IMR-90 (cell line): ENCODE data around the gene ZNF670. TPM values are rescaled to one million over a fixed set of nuclear protein-coding genes. Genes with fewer than 3 reads are reported as not detected.

Source experiments
- ATAC-seq: fragments of 200-7000 bp; cut with Tn5 transposase; 2 replicates; pipeline ENCODE4 v1.9.1; 2020; ENCODE audit warnings: low read depth, mild to moderate bottlenecking, moderate library complexity
- BruUV-seq: library from RNA; stranded (reverse); fragments of 400-500 nt; replicated peaks from 2 replicates; lab custom pipeline; 2021; lab: Mats Ljungman, UMichigan
- CTCF ChIA-PET: fragments of 300-600 bp; formaldehyde crosslinking; extraction: SDS; loops from one replicate; lab custom pipeline; 2021; ENCODE audit warnings: antibody characterized with exemption; lab: Yijun Ruan, JAX
- POLR2A ChIA-PET: fragments of 300-600 bp; sonication (Branson Sonifier 250); formaldehyde crosslinking; loops from one replicate; lab custom pipeline; 2022; ENCODE audit warnings: antibody characterized with exemption; ENCODE audit not compliant: unreplicated experiment; lab: Charles Lee
- DNase-seq: peaks from one replicate; pipeline ENCODE4 v3.0.0; 2013
- H2AFZ ChIP-seq: replicated peaks from 2 replicates; pipeline ENCODE3; 2013; ENCODE audit warnings: low read length, mild to moderate bottlenecking; ENCODE audit not compliant: poor library complexity
- H2AK5ac ChIP-seq: 2 replicates; pipeline ENCODE4 v1.6.1; 2013; ENCODE audit warnings: low read depth, low read length, inconsistent platforms
- H2AK9ac ChIP-seq: replicated peaks from 2 replicates; pipeline ENCODE3; 2013; ENCODE audit warnings: mild to moderate bottlenecking, low read depth, low read length, moderate library complexity; ENCODE audit not compliant: poor library complexity
- H2BK120ac ChIP-seq: 2 replicates; pipeline ENCODE4 v1.6.1; 2013; ENCODE audit warnings: low read depth, low read length, inconsistent platforms
- H2BK15ac ChIP-seq: 3 replicates; pipeline ENCODE4 v1.6.1; 2013; ENCODE audit warnings: low read depth, low read length, inconsistent platforms
- H2BK20ac ChIP-seq: 2 replicates; pipeline ENCODE4 v1.6.1; 2013; ENCODE audit warnings: low read depth, mild to moderate bottlenecking, inconsistent platforms, low read length, moderate library complexity
- H2BK5ac ChIP-seq: 2 replicates; pipeline ENCODE4 v1.6.1; 2013; ENCODE audit warnings: mild to moderate bottlenecking, low read depth, low read length, inconsistent platforms; ENCODE audit not compliant: poor library complexity, severe bottlenecking
- H3K14ac ChIP-seq: replicated peaks from 2 replicates; pipeline ENCODE4 v1.6.1; 2013; ENCODE audit warnings: low read depth, low read length, inconsistent platforms
- H3K18ac ChIP-seq: 2 replicates; pipeline ENCODE4 v1.6.1; 2013; ENCODE audit warnings: low read depth, low read length, control low read depth
- H3K23ac ChIP-seq: 2 replicates; pipeline ENCODE4 v1.6.1; 2013; ENCODE audit warnings: low read depth, low read length, inconsistent platforms
- H3K27ac ChIP-seq: 2 replicates; pipeline ENCODE4 v1.5.1; 2013; ENCODE audit warnings: mild to moderate bottlenecking, control low read depth, low read length; ENCODE audit not compliant: insufficient read depth
- H3K27me3 ChIP-seq: 2 replicates; pipeline ENCODE4 v1.6.1; 2013; ENCODE audit warnings: low read length; ENCODE audit not compliant: control insufficient read depth, insufficient read depth
- H3K36me3 ChIP-seq: 2 replicates; pipeline ENCODE4 v1.6.1; 2013; ENCODE audit warnings: low read length, mixed read lengths; ENCODE audit not compliant: control insufficient read depth, insufficient read depth
- H3K4ac ChIP-seq: 2 replicates; pipeline ENCODE4 v1.6.1; 2013; ENCODE audit warnings: low read depth, low read length, inconsistent platforms
- H3K4me1 ChIP-seq: 2 replicates; pipeline ENCODE4 v1.6.1; 2013; ENCODE audit warnings: low read length, mixed read lengths; ENCODE audit not compliant: control insufficient read depth, insufficient read depth
- H3K4me2 ChIP-seq: 2 replicates; pipeline ENCODE4 v1.6.1; 2013; ENCODE audit warnings: low read depth, mild to moderate bottlenecking, control low read depth, low read length, moderate library complexity
- H3K4me3 ChIP-seq: 2 replicates; pipeline ENCODE4 v1.5.1; 2013; ENCODE audit warnings: low read depth, mild to moderate bottlenecking, control low read depth, low read length, moderate library complexity; ENCODE audit not compliant: insufficient read depth
- H3K56ac ChIP-seq: 2 replicates; pipeline ENCODE4 v1.6.1; 2013; ENCODE audit warnings: low read length, inconsistent platforms; ENCODE audit not compliant: insufficient read depth; ENCODE audit errors: extremely low read depth
- H3K79me1 ChIP-seq, 2 experiments: 2 replicates each; pipeline ENCODE4 v1.6.1; 2013; ENCODE audit warnings: low read length in 2 of 2, inconsistent platforms in 1 of 2, low read depth in 1 of 2
- H3K9ac ChIP-seq: 2 replicates; pipeline ENCODE4 v1.6.1; 2013; ENCODE audit warnings: low read depth, low read length, control low read depth
- H3K9me1 ChIP-seq: 2 replicates; pipeline ENCODE4 v1.6.1; 2013; ENCODE audit warnings: low read length, inconsistent platforms; ENCODE audit not compliant: insufficient read depth
- H3K9me3 ChIP-seq: 2 replicates; pipeline ENCODE4 v1.6.1; 2013; ENCODE audit warnings: low read length; ENCODE audit not compliant: control insufficient read depth, insufficient read depth
- H4K20me1 ChIP-seq: 2 replicates; pipeline ENCODE4 v1.6.1; 2013; ENCODE audit warnings: low read length, inconsistent platforms; ENCODE audit not compliant: insufficient read depth
- H4K5ac ChIP-seq: 2 replicates; pipeline ENCODE4 v1.6.1; 2013; ENCODE audit warnings: mild to moderate bottlenecking, low read depth, low read length, control low read depth
- H4K8ac ChIP-seq, 2 experiments: 2 replicates each; pipeline ENCODE4 v1.6.1; 2013; ENCODE audit warnings: low read depth in 2 of 2, low read length in 2 of 2, control low read depth in 1 of 2, inconsistent platforms in 1 of 2
- H4K91ac ChIP-seq: 2 replicates; pipeline ENCODE4 v1.6.1; 2013; ENCODE audit warnings: low read depth, low read length, inconsistent platforms; ENCODE audit not compliant: insufficient read depth
- BHLHE40 ChIP-seq: fragments of 150-350 bp; IDR thresholded peaks from 2 replicates; pipeline ENCODE4 v1.6.1; 2016; ENCODE audit warnings: mild to moderate bottlenecking, low read depth, low read length
- CHD1 ChIP-seq: IDR thresholded peaks from 2 replicates; pipeline ENCODE4 v1.6.1; 2012; ENCODE audit warnings: low read depth, low read length, improper control_type of control experiment
- FOS ChIP-seq: fragments of 150-350 bp; IDR thresholded peaks from 2 replicates; pipeline ENCODE4 v1.6.1; 2016; ENCODE audit warnings: low read depth, low read length
- MAFK ChIP-seq: IDR thresholded peaks from 2 replicates; pipeline ENCODE4 v1.6.1; 2012; ENCODE audit warnings: low read depth, low read length, improper control_type of control experiment
- MAZ ChIP-seq: IDR thresholded peaks from 2 replicates; pipeline ENCODE4 v1.6.1; 2012; ENCODE audit warnings: low read depth, mild to moderate bottlenecking, low read length, improper control_type of control experiment, moderate library complexity, borderline replicate concordance
- MXI1 ChIP-seq: IDR thresholded peaks from 2 replicates; pipeline ENCODE4 v1.6.1; 2012; ENCODE audit warnings: low read depth, mild to moderate bottlenecking, low read length, moderate library complexity, borderline replicate concordance
- POLR2A ChIP-seq: IDR thresholded peaks from 2 replicates; pipeline ENCODE4 v1.6.1; 2012; ENCODE audit warnings: mild to moderate bottlenecking, low read depth, low read length
- RAD21 ChIP-seq: IDR thresholded peaks from 2 replicates; pipeline ENCODE4 v1.6.1; 2012; ENCODE audit warnings: low read length, improper control_type of control experiment
- RFX5 ChIP-seq: IDR thresholded peaks from 2 replicates; pipeline ENCODE4 v1.8.0; 2012; ENCODE audit warnings: low read depth, mild to moderate bottlenecking, low read length, moderate library complexity
- SMC3 ChIP-seq: fragments of 150-350 bp; IDR thresholded peaks from 2 replicates; pipeline ENCODE4 v1.6.1; 2016; ENCODE audit warnings: low read depth, mild to moderate bottlenecking, antibody characterized with exemption, low read length, moderate library complexity
- USF2 ChIP-seq: fragments of 150-350 bp; IDR thresholded peaks from 2 replicates; pipeline ENCODE4 v1.6.1; 2017; ENCODE audit warnings: mild to moderate bottlenecking, antibody characterized with exemption, low read length, low read depth
- WGBS, 2 experiments: methylation state at CpG; one replicate each; pipeline versions ENCODE4 v1.1.5 to v1.1.7; 2013; ENCODE audit warnings: missing lambda C conversion rate in 2 of 2; ENCODE audit not compliant: insufficient read length in 1 of 2; ENCODE audit errors: extremely low coverage in 2 of 2; 5-methylcytosine and 5-hydroxymethylcytosine counted together
- dilution Hi-C: fragments of 300-500 bp; cut with HindIII; formaldehyde crosslinking; loops from one replicate; pipeline ENCODE4 v1.14.3; 2018; ENCODE audit warnings: low sequenced_read_pairs; ENCODE audit not compliant: unreplicated experiment
- in situ Hi-C: fragments of 300-500 bp; cut with MboI; formaldehyde crosslinking; loops from 3 replicates; pipeline ENCODE4 v1.14.3; 2019; ENCODE audit warnings: low sequenced_read_pairs, inconsistent platforms, mixed read lengths
- intact Hi-C: fragments of 100-400 bp; cut with micrococcal nuclease; formaldehyde crosslinking; loops from 2 replicates; pipeline ENCODE4 v1.10.0; 2022
- polyA plus RNA-seq, 3 experiments: library from polyadenylated mRNA; depleted of rRNA; stranded (reverse); fragments of >200 nt; gene quantifications; 2 replicates each; pipeline ENCODE4 v1.2.3, GENCODE V29; 2012; ENCODE audit warnings: low replicate concordance in 1 of 3
- total RNA-seq: library from RNA; depleted of rRNA; stranded (reverse); fragments of >200 nt; gene quantifications from 2 replicates; pipeline ENCODE4 v1.2.3, GENCODE V29; 2012

Gene ZNF670
- total and polyA plus RNA-seq, 2 of the 4 experiments (the other 2 are of a cell fraction) = 1.8 to 4.5 TPM

GRCh38 chr1:247077876-247078257, 744 bp downstream of the ZNF670 start:
- Histone ChIP-seq H4K8ac (no peak overlapping the region), H2AK9ac (peak overlapping the region; percentile 92), H3K18ac (peak overlapping the region; percentile 3; the same call in 1 of the 2 replicates), H3K79me1 (peaks cover 26 to 30% of the 10 kb centered on the region in 2 experiments; a peak in 3 of 4 replicates), H3K4me3 (peak overlapping the region; percentile 91), H2AFZ (peak overlapping the region; percentile 98), H3K9ac (peak overlapping the region; percentile 86), H2BK5ac (peak overlapping the region; percentile 3), H3K27me3 (no peaks in the 10 kb centered on the region), H3K9me3 (no peaks in the 10 kb centered on the region), H3K23ac (peak overlapping the region; percentile 89), H4K5ac (no peak overlapping the region), H2BK20ac (no peak overlapping the region), H3K56ac (peak overlapping the region; percentile 47; the same call in 1 of the 2 replicates), H2BK120ac (no peak overlapping the region), H3K4me2 (peak overlapping the region; percentile 99), H4K20me1 (no peaks in the 10 kb centered on the region), H2AK5ac (no peak overlapping the region), H3K4ac (peak overlapping the region; percentile 11; the same call in 1 of the 2 replicates), H2BK15ac (no peak overlapping the region), H3K4me1 (peaks cover 4% of the 10 kb centered on the region; the same call in 1 of the 2 replicates), H3K9me1 (no peaks in the 10 kb centered on the region), H4K91ac (no peak overlapping the region; the same call in 1 of the 2 replicates), H3K36me3 (no peaks in the 10 kb centered on the region; the same call in 1 of the 2 replicates), H3K14ac (0 out of 2 replicates have a peak overlapping the region, but pooled peaks have one; percentile 48), H3K27ac (peak overlapping the region; percentile 70)
- no TSS peak for BruUV-seq
- WGBS, 2 experiments = no CpG with 5 or more reads among the region's 8 CpGs
- peak; percentile 5 for DNase-seq
- ChIA-PET POLR2A (no interaction called here), CTCF (no interaction called here)
- no peak for TF ChIP-seq POLR2A
- TF ChIP-seq MXI1 = no peak
- TF ChIP-seq BHLHE40 = no peak
- no peak for TF ChIP-seq MAZ
- TF ChIP-seq RFX5 = no peak
- TF ChIP-seq FOS = no peak
- no peak for TF ChIP-seq RAD21
- no peak for TF ChIP-seq MAFK
- no peak for TF ChIP-seq CHD1
- TF ChIP-seq USF2 = no peak
- TF ChIP-seq SMC3 = no peak
- ATAC-seq = no peak
- intact Hi-C loops (loop anchor here (2.0 kb wide), 1 partner anchor 145 kb away; no protein-coding TSS in a partner anchor), dilution Hi-C loops (no loop called here), in situ Hi-C loops (no loop called here)
